Amniotic stem cell (primary cell): ENCODE data around the gene CNTFR.
"Not testable (repeated sequence)": the region's sequence is repeated elsewhere in the genome, so short reads cannot be mapped to it uniquely, and the experiment has no call there.

Source experiments
- DNase-seq: peaks from one replicate; lab custom pipeline; 2025; lab: John Stamatoyannopoulos, UW

CNTFR gene, protein sequence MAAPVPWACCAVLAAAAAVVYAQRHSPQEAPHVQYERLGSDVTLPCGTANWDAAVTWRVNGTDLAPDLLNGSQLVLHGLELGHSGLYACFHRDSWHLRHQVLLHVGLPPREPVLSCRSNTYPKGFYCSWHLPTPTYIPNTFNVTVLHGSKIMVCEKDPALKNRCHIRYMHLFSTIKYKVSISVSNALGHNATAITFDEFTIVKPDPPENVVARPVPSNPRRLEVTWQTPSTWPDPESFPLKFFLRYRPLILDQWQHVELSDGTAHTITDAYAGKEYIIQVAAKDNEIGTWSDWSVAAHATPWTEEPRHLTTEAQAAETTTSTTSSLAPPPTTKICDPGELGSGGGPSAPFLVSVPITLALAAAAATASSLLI

DNA sequence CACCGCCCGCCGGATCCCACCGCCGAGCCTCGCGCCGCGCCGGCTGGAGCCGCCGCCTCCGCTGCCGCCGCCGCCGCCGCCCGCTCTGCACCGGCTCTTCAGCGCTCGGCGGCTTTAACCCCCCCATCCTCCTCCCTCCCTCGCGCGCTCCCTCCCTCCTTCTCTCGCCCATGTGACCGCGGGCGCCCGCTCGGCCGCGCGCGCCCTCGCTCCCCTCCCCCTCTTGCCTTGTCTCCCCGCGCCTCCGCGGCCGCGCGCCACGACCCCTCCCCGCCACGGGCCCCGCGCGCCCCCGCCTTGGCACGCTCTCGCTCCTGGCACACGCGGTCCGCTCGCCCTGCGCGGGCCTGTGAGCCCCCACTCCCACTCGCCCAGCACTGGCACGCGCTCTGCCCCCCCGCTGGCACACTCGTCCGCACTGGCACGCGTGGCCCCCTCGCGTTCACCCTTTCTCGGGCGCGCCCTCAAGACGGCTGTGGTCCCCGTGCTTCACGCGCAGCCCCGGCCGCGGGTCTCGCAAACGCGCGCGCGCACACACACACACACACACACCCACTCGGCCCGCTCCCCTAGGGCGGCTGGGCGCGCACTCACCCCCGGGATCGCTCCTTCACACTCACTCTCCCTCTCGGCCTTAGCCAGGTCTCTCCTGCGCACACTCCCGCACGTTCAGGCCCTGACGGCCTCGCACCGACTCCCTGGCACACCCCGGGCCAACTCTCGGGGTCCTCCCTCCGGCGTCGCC lies at the start of gene CNTFR:
TSS of gene CNTFR (minus strand) at position 89 of the 745 bp plus-strand sequence. CDS start 20,743 bp downstream, outside the sequence.
- DNase-seq = no peak

DNA sequence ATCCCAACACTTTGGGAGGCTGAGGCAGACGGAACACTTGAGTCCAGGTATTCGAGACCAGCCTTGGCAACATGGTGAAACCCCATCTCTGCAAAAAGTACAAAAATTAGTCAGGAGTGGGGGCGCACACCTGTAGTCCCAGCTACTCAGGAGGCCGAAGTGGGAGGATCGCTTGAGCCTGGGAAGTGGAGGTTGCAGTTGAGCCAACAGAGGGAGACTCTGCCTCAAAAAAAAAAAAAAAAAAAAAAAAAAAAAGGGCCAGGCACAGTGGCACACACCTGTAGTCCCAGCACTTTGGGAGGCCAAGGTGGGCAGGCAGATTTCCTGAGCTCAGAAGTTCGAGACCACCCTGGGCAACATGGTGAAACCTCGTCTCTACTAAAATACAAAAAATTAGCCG lies 49.8 kb upstream of the CNTFR start:
- not testable (repeated sequence) for DNase-seq

DNA sequence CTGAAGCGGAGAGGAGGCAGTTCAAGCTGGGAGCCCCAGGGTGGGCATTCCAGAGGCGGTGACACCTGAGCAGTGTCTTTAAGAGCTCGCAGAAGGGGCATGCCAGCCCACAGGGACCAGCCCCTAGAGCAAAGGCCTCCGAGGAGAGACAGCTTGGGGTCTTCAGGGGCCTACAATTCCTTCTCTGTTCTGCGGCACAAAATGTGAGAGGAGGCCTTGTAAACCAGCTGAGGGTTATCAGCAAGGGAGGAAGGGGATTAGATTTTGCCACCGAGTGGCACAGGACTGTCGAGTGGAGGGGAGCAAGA lies 48.6 kb upstream of the CNTFR start:
- DNase-seq = no peak

DNA sequence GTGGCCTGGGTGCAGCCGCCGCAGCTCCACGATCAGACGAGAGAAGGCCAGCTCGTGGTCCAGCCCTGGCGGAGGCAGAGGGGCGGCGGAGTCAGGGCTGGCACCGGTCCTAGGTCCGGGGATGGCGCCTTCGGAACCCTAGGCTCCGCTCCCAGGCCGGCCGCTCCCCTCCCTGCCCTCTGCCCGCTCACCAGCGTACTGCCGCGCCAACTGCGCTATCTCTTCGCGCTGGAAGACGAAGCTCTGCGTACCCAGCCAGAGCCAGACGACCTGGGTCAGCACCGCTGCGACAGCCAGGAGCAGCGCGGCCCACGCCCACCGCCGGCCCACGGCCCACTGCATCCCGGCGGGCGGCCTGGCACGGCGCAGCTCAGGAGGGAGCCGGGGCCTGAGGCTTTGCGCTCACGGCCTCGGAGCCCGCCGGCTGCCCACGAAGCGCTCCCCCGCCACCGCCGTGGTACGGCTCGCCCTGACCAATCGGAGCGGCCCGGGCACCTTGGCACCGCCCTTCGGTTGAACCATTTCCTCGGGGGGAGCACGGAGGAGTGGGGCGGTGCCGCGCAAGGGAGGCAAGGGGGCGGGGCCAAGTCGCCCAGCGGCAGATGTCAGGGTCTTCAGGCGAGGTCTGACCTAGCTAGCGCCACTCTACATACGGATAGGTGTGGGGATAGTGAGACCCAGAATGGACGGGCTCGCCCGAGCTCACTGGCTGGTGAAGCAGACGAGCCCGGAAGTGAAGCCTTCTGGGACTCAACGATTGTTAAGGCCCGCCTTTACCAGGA lies 48.0 kb upstream of the CNTFR start, which contains the start of gene SIGMAR1:
TSS of gene SIGMAR1 (minus strand) at position 432 of the 782 bp plus-strand sequence. CDS start at position 342, 90 bp downstream.
- DNase-seq = peak; percentile 66

DNA sequence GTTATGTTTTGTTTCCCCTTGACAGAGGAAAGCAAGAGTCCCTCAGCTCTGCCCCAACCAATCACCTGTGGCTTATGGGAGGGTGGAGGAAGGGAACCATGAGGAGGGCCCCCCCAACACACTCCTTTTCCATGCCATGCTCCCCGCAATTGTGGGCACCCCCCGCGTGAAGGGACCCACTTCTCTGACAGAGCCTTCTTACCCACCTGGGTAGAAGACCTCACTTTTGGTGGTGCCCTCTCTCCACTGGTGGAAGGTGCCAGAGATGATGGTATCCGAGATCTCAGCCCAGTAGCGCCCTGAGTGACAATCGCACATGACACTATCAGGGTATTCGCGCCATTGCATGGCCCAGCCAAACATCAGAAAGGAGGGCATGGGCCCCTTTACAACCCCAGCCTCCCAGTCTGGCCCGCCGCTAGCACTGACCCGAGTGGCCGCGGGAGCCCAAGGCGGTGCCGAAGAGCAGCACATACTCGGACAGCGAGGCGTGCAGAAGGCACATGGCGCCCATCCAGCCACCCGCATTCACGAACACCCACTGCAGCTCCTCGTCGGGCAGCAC lies 47.3 kb upstream of the CNTFR start:
- no peak for DNase-seq

DNA sequence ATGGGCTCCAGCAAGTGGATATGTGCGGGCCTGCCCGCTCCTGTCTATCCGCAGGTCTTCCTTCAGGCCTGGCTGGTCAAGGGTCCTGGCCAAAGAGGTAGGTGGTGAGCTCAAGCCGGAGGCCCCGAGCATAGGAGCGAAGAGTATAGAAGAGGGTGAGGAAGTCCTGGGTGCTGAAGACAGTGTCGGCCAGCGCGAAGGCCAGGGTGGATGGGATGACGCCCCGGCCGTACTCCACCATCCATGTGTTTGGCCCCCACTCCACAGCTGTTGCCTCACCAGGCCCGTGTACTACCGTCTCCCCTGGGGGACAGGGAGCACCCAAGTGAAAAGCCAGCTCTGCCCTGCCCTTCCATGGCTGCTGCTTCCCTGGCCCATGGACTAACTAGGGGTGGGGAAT lies 46.0 kb upstream of the CNTFR start:
- no peak for DNase-seq

DNA sequence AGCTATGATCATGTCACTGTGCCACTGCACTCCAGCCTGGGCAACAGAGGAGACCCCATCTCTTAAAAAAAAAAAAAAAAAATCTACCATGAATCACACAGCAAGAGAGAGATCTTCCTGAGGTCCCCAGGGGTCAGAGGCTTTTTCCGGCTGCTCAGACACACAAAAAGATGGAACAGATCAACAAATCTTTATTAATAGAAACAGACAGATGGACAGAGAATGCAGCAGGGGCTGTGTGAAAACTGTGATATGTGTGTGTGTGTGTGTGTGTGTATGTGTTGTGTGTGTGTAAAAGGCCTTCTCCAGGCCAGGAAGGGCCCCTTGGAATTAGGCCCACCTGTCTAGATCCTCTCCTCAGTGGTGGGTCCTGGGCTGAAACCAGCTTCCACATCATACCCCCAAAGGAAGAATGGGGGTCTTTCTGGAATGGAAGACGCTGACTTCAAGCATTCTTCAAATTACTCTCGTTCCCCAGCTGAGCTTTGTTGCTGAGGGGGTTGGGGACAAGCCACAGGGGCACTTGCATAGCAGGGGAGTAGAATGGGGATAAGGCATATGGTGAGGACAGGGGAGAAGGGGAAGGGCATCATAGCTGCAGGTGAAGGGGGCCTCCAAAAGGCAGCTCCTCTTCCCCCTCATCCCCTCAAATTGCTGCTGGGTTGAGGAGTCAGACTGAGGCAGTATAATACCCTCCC lies 45.2 kb upstream of the CNTFR start:
- DNase-seq = no peak

DNA sequence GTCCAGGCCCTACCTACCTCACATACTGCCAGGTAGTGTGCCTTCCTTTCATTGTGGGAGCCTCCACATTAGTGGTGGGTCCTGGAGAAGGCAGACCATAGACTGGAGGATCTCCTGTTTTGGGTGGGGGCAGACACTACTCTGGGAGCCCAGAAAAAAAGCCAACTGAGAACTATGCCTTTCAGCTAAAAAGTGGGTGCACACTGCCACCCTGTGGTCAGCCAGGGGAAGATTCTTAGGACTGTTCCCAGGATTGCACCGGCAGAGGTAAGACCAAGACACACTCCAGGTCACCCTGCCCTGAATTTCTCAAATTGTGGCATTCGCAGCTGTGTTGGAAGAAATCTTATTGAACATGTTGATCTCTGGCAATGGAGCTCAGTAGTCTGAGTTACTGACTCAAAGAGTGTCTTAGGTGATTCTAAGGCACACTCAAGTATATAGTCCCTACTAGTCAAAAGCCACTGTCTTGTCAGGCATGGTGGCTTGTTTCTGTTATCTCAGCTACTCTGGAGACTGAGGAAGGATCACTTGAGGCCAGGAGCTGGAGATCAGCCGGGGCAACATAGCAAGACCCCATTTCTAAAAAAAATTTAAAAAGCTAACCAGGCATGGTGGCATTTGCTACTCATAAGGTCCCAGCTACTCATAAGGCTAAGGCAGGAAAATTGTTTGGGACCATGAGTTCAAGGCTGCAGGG lies 44.5 kb upstream of the CNTFR start:
- no peak for DNase-seq

DNA sequence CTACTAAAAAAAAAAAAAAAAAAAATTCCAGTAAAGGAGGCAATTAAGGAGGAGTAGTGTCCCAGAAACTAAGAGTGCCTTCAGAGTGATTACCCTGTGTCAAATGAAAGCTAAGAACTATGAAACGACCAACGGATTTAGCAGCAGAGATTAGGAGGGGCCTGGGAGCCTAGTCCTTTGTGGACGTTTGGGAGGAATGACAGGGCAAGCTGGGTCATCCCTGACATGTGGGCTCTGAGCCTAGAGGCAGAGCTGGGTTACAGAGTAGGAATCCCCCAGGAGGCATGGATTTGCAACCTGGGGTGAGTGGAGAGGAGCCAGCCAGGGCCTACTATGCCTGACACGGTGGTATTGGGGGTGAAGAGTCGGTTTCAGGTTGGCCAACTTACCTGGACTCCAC lies 43.6 kb upstream of the CNTFR start:
- DNase-seq = no peak

DNA sequence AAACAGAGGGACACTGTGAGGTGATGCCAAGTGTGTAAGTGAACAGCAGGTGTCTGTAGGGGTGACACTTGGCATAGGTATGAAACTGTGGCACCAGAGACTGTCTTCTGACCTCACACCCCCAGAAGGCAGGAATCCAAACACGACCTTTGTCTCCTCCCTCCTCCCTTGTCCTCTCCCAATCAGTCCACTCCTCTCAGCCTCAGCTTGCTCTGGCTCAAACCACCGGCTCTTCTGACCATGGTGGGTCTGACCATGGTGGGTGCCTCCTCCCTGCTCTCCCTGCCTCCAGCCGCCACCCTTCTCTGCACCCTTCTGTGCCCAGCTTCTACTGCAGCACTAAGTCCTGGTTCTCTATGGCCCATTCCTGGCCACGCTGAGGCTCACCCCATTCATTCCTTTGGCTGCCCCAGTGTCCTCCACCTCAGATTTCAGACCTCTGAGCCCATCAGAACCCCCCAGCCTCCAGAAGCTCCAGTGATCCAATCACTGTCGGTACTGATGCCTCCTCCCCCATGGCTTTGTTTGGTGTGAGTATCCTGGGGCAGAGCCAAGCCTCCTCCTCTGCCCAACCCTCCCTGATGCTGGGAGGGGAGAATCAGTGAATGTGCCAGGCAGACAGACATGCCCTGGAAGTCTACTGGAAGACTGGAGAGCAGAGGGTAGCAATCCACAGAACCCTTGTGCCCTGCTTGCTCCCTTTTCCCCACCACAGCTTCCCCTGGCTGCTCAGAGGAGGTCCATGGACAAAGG lies 41.1 kb upstream of the CNTFR start:
- no peak for DNase-seq

DNA sequence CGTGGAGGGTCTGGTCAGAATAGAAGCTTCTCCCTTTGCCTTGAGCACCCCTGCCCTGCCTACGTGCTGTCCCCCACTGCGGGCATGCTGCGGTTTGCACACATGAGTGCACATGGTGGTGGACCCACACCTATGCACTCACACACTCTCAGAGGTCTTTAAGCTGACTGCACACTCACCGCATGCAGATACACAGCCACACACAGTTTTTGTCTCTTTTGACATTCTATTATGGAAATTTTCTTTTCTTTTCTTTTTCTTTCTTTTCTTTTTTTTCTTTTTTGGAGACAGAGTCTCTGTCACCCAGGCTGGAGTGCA lies 39.9 kb upstream of the CNTFR start:
- no peak for DNase-seq

DNA sequence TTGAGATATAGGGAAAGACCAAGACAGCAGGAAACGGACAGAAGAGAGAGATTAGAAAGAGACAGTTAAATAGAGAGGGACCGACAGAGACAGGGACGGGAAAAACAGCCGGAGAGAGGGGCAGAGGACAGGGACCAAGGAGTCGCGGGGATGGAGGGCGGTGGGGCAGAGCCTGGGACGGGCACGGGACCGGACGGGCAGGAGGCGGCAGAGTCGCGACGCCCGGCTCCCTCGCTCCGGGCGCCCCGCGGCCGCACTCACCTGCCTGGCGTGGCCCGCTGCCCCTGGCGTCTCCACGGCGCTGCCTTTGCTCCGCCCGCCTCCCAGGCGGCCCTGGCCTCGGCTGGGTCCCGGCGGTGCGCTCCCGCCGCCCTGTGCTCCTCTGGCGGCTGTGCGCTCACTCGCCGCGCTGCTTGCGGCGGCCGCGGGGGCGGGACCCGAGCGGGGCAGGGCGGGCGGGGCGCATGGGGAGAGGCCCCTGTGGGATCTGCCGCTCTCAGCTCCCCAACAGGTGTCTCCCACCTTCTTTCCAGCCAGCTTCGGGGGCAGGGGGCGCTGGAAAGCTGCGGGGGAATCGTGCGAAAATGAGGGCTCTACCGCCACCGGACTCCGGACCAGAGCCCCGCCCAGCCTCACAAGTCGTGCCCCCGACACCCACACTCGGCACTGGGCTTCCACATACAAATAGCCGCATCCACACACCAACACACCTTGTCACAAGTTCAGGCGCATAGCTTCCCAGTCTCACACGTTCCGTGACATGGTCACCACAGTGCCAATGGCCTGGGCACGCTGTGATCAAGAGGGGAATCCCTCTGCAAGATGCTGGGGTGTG lies 39.3 kb upstream of the CNTFR start, which contains the start of gene ARID3C:
TSS of gene ARID3C (minus strand) at position 411 of the 835 bp plus-strand sequence. CDS start 1,052 bp downstream, outside the sequence.
- DNase-seq = no peak

DNA sequence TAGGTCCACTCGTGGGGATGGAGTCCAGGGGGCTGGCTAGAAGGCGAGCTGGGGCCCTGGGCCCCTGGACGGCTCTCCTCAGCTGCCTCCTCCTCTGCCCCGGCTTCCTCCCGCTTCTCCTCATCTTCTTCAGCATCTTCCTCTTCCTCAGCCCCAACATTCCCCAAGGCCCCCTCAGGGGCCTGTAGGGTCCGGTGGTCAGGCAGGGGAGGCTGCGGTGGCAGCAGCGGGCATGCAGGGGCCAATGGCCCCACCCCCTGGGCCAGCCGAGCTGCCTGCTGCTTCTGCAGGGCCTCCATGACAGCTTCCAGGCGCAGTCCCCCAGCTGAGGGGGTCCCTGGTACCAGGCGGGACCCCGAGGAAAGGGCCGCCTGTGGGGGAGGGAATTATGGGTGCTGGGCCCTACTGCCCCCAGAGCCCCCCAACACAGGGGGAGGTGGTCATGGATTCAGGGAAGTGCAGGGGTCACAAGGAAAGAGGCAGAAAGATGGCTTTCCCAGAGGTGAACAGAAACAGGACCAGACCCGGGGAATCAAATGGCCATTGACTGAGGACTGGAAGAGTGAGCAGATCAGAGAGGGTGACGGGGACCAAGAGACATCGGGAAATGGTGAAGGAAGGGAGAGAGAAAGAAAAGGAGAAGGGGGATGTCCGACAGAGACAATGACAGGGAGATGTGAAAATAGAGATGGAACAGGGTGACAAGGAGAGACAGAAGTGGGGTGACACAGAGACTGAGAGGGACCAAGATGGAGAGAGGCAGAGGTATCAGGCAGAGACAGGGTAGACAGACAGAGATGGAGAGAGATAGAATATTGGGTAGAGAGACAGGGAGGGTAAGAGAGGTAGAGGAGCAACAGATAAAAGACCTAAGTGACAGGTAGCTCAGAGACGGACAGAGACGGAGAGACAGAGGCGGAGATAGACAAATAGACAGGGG lies 38.5 kb upstream of the CNTFR start:
- DNase-seq = no peak

DNA sequence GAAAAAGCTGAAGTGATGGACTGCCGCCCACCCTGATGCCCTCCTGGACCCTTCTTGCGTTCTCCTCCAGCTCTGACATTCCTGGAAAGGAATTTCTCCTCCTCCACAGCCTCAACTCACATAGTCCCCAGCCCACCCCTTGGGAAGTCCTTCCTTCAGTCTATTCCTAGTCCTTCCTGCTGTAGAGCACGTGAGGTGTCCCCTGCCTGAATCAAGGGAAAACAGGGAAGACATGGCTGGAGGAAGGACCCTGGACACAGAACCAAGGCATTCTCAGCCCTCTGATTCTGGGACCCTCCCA lies 35.6 kb upstream of the CNTFR start:
- DNase-seq = no peak

DNA sequence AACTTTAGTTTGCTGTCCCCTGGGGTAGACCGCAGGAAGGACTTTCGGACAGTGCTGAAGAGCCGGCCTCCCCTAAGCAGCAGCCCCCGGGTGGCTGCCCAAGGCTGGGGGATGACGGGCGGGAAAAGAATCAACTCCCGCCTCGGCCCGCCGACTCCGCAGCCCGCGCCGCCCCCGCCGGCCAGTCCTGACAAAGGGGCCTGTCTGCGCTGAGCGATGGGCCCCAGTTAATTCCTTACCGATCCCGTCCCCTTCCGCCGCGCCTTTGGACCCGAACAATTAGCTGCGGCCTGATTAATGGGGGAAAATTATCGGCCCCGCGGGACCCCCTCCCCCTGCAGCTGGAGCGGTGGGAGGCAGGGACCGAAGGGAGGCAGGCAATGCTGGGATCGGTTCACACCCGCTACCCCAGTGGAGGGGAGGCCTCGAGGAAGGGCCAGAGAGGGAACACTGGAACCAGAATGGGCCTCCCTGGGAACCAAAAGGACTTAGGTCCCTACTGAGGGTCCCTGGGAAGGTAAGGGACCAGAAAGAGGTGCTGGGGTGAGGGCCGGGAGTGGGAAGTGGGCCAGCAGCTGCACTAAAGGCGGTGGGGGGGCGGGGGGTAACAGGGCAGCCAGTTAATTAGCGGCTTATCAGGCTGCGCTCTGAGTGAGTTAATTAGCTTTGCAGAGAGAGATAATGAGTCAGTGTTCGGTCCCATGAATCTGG lies 35.1 kb upstream of the CNTFR start:
- no peak for DNase-seq

DNA sequence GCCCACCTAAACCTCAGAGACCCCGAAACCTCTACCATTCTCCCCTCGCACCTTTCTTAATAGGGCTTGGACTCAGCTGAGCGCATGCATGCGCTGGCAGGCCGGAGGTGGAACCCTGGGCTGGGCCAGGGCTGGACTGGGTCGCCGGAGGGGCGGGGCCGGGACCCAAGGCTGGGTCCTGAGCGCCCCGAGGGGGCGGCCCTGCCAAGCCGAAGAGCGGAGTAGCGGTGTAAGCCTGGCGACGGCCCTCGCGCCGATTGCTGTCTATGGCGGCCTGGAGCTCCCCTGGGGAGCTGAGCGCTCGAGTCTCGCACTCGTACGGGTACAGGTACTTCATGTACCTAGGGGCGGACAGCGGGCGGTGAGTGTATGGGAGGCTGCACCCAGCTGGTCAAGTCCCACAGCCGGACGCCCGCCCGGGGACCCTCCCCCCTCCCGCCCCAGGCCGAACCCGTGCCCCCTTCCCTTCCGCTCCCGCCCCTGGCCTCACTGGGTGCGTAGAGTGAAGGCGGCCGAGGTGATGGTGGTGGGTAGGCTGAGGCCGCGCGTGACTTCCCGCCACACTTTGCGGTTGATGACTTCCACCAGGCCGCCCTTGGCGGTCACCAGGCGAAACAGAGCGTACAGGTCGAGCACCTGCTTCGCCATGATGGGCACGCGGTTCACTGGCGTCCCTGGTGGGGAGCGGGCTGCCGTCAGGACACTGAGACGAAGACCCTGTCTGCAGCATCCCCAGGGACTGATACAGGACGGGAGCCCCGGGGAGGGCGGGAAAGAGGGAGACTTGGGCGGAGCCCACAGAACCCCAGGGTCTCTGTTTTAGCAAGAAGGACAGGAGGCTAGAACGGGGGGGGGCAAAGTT lies 34.1 kb upstream of the CNTFR start:
- DNase-seq = no peak
